H9 (cell line): ENCODE data around the gene OPHN1. TPM values are rescaled to one million over a fixed set of nuclear protein-coding genes. Genes with fewer than 3 reads are reported as not detected.

Experiments
- DNase-seq: peaks from one replicate; pipeline ENCODE4 v3.0.0-alpha.2; 2017
- H2AFZ ChIP-seq: one replicate; pipeline ENCODE4 v1.6.1; 2013; ENCODE audit warnings: mild to moderate bottlenecking, low read length, control low read depth, moderate library complexity
- H2AK5ac ChIP-seq: 2 replicates; pipeline ENCODE4 v1.6.1; 2013; ENCODE audit warnings: low read length, control low read depth, mixed read lengths; ENCODE audit not compliant: insufficient read length
- H2BK120ac ChIP-seq: one replicate; pipeline ENCODE4 v1.6.1; 2013; ENCODE audit warnings: low read depth, mild to moderate bottlenecking, low read length, control low read depth, inconsistent platforms; ENCODE audit not compliant: poor library complexity, severe bottlenecking
- H2BK12ac ChIP-seq: 2 replicates; pipeline ENCODE4 v1.6.1; 2013; ENCODE audit warnings: low read length, control low read depth, mixed read lengths, low read depth; ENCODE audit not compliant: insufficient read length
- H2BK15ac ChIP-seq: 2 replicates; pipeline ENCODE4 v1.6.1; 2013; ENCODE audit warnings: low read depth, low read length, control low read depth
- H2BK20ac ChIP-seq: one replicate; pipeline ENCODE4 v1.6.1; 2013; ENCODE audit warnings: low read depth, mild to moderate bottlenecking, low read length, control low read depth, inconsistent platforms; ENCODE audit not compliant: poor library complexity, severe bottlenecking
- H2BK5ac ChIP-seq: 2 replicates; pipeline ENCODE4 v1.6.1; 2013; ENCODE audit warnings: low read length, control low read depth, mixed read lengths; ENCODE audit not compliant: insufficient read length
- H3K14ac ChIP-seq: 2 replicates; pipeline ENCODE4 v1.6.1; 2013; ENCODE audit warnings: low read length, control low read depth; ENCODE audit not compliant: insufficient read depth
- H3K18ac ChIP-seq: 2 replicates; pipeline ENCODE4 v1.6.1; 2013; ENCODE audit warnings: low read depth, mild to moderate bottlenecking, mixed read lengths, low read length, control low read depth; ENCODE audit not compliant: insufficient read length
- H3K23ac ChIP-seq: 2 replicates; pipeline ENCODE4 v1.6.1; 2013; ENCODE audit warnings: low read length, control low read depth, mixed read lengths, low read depth; ENCODE audit not compliant: insufficient read length
- H3K23me2 ChIP-seq: 2 replicates; pipeline ENCODE4 v1.6.1; 2013; ENCODE audit warnings: low read depth, mild to moderate bottlenecking, mixed read lengths, low read length, control low read depth; ENCODE audit not compliant: insufficient read length, poor library complexity, severe bottlenecking
- H3K27ac ChIP-seq: 2 replicates; pipeline ENCODE4 v1.5.1; 2013; ENCODE audit warnings: low read length, control low read depth, mixed read lengths, low read depth; ENCODE audit not compliant: insufficient read length
- H3K27me3 ChIP-seq: 2 replicates; pipeline ENCODE4 v1.6.1; 2013; ENCODE audit warnings: low read length, control low read depth, inconsistent platforms; ENCODE audit not compliant: insufficient read depth
- H3K4ac ChIP-seq: 2 replicates; pipeline ENCODE4 v1.6.1; 2013; ENCODE audit warnings: low read depth, mild to moderate bottlenecking, control low read depth, inconsistent platforms, low read length, moderate library complexity
- H3K4me1 ChIP-seq: 2 replicates; pipeline ENCODE4 v1.6.1; 2013; ENCODE audit warnings: low read length, control low read depth, inconsistent platforms; ENCODE audit not compliant: insufficient read depth
- H3K4me2 ChIP-seq: 2 replicates; pipeline ENCODE4 v1.6.1; 2013; ENCODE audit warnings: low read length, control low read depth, mixed read lengths; ENCODE audit not compliant: insufficient read length, insufficient read depth
- H3K56ac ChIP-seq: 2 replicates; pipeline ENCODE4 v1.6.1; 2013; ENCODE audit warnings: low read depth, mild to moderate bottlenecking, mixed read lengths, low read length, control low read depth; ENCODE audit not compliant: insufficient read length
- H3K79me1 ChIP-seq: 2 replicates; pipeline ENCODE4 v1.6.1; 2013; ENCODE audit warnings: low read depth, mild to moderate bottlenecking, moderate library complexity, low read length, control low read depth, inconsistent platforms; ENCODE audit not compliant: insufficient read depth, poor library complexity, severe bottlenecking
- H3K79me2 ChIP-seq: 2 replicates; pipeline ENCODE4 v1.6.1; 2013; ENCODE audit warnings: low read length, control low read depth, inconsistent platforms; ENCODE audit not compliant: insufficient read depth
- H3K9ac ChIP-seq: 2 replicates; pipeline ENCODE4 v1.6.1; 2013; ENCODE audit warnings: low read length, control low read depth, mixed read lengths; ENCODE audit not compliant: insufficient read length; ENCODE audit errors: extremely low read depth
- H3K9me3 ChIP-seq: one replicate; pipeline ENCODE4 v1.6.1; 2013; ENCODE audit warnings: low read depth, low read length, inconsistent platforms; ENCODE audit not compliant: control insufficient read depth
- H3T11ph ChIP-seq: one replicate; pipeline ENCODE4 v1.6.1; 2013; ENCODE audit warnings: mild to moderate bottlenecking, low read length, control low read depth, inconsistent platforms
- H4K20me1 ChIP-seq: one replicate; pipeline ENCODE4 v1.6.1; 2013; ENCODE audit not compliant: control insufficient read depth, insufficient read length, insufficient read depth
- H4K5ac ChIP-seq: 2 replicates; pipeline ENCODE4 v1.6.1; 2013; ENCODE audit warnings: low read depth, mild to moderate bottlenecking, mixed read lengths, low read length, control low read depth; ENCODE audit not compliant: insufficient read length
- H4K8ac ChIP-seq: replicated peaks from 2 replicates; pipeline ENCODE4 v1.6.1; 2013; ENCODE audit warnings: low read length, control low read depth, mixed read lengths, low read depth; ENCODE audit not compliant: insufficient read length
- H4K91ac ChIP-seq: 2 replicates; pipeline ENCODE4 v1.6.1; 2013; ENCODE audit warnings: low read depth, mild to moderate bottlenecking, moderate library complexity, mixed read lengths, low read length, control low read depth; ENCODE audit not compliant: insufficient read length
- H3K27ac Mint-ChIP-seq, 3 experiments: 2 replicates in 2 of 3; 3 replicates in 1 of 3; pipeline ENCODE4 v1.8.0; 2020 to 2021; ENCODE audit warnings: mixed read lengths in 3 of 3, mild to moderate bottlenecking in 1 of 3, moderate library complexity in 1 of 3
- H3K27me3 Mint-ChIP-seq: 2 replicates; pipeline ENCODE4 v1.8.0; 2021; ENCODE audit warnings: low read depth, mild to moderate bottlenecking, moderate library complexity, mixed read lengths
- H3K36me3 Mint-ChIP-seq, 3 experiments: 2 replicates in 2 of 3; 3 replicates in 1 of 3; pipeline ENCODE4 v1.8.0; 2020 to 2021; ENCODE audit warnings: low read depth in 3 of 3, mixed read lengths in 3 of 3; ENCODE audit not compliant: insufficient read depth in 1 of 3
- H3K4me1 Mint-ChIP-seq, 2 experiments: 2 replicates each; pipeline ENCODE4 v1.8.0; 2020; ENCODE audit warnings: mixed read lengths in 2 of 2
- H3K4me3 Mint-ChIP-seq, 2 experiments: 2 replicates in 1 of 2; 3 replicates in 1 of 2; pipeline ENCODE4 v1.8.0; 2020 to 2021; ENCODE audit warnings: mild to moderate bottlenecking in 2 of 2, mixed read lengths in 2 of 2, moderate library complexity in 1 of 2
- H3K9me3 Mint-ChIP-seq, 2 experiments: 2 replicates in 1 of 2; 3 replicates in 1 of 2; pipeline ENCODE4 v1.8.0; 2020; ENCODE audit warnings: mild to moderate bottlenecking in 2 of 2, mixed read lengths in 2 of 2, moderate library complexity in 1 of 2
- CTCF ChIP-seq: fragments of 200-600 bp; sonication (generic); conservative IDR thresholded peaks from 3 replicates; pipeline ENCODE4 v1.8.0; 2021; ENCODE audit warnings: antibody characterized with exemption, mild to moderate bottlenecking
- WGBS: extraction: QIAGEN DNeasy Blood & Tissue Kit; methylation state at CpG from one replicate; pipeline ENCODE4 v1.1.7; 2013; ENCODE audit warnings: missing lambda C conversion rate, low lambda C conversion rate, mixed read lengths; ENCODE audit not compliant: insufficient read length; ENCODE audit errors: extremely low coverage; 5-methylcytosine and 5-hydroxymethylcytosine counted together
- total RNA-seq: library from RNA; stranded (reverse); gene quantifications from 2 replicates; pipeline ENCODE4 v1.2.1, GENCODE V29; 2021

The OPHN1 gene
- total RNA-seq, 1 experiment from 2014 or later, result 1.5 TPM

- Histone ChIP-seq H2AFZ (no peak overlapping the region), H3K9me3 (peaks cover 43% of the 10 kb centered on the region), H3K4ac (no peak overlapping the region), H3K79me2 (no peaks in the 10 kb centered on the region), H3K27ac (no peak overlapping the region), H4K5ac (no peak overlapping the region), H3K27me3 (no peaks in the 10 kb centered on the region), H2BK20ac (no peak overlapping the region), H2BK12ac (no peak overlapping the region), H2BK5ac (no peak overlapping the region), H2BK120ac (no peak overlapping the region), H3K79me1 (no peaks in the 10 kb centered on the region), H3K4me1 (no peaks in the 10 kb centered on the region), H2AK5ac (no peak overlapping the region), H3T11ph (no peak overlapping the region), H4K91ac (no peak overlapping the region), H3K9ac (no peak overlapping the region), H2BK15ac (no peak overlapping the region), H3K14ac (no peak overlapping the region), H3K18ac (no peak overlapping the region), H4K20me1 (no peaks in the 10 kb centered on the region), H4K8ac (no peak overlapping the region), H3K23me2 (no peaks in the 10 kb centered on the region), H3K56ac (no peak overlapping the region), H3K23ac (no peak overlapping the region), H3K4me2 (no peak overlapping the region)
- H3K27me3 Mint-ChIP-seq, result no peaks in the 10 kb centered on the region
- no peak for DNase-seq
- no peaks in the 10 kb centered on the region; a peak in 1 of 7 replicates for H3K36me3 Mint-ChIP-seq
- no peak for TF ChIP-seq CTCF
- H3K27ac Mint-ChIP-seq, result no peak overlapping the region
- peaks cover 57 to 64% of the 10 kb centered on the region in 2 experiments for H3K9me3 Mint-ChIP-seq
- no peak overlapping the region for H3K4me3 Mint-ChIP-seq
- no peaks in the 10 kb centered on the region for H3K4me1 Mint-ChIP-seq
- no CpG with 5 or more reads among the region's 2 CpGs for WGBS
Observed at GRCh38 chrX:68249903-68250302, 183.4 kb downstream of the OPHN1 start.
